ENCODE measurements around the gene SLC8B1. TPM values are rescaled to one million over a fixed set of nuclear protein-coding genes. Genes with fewer than 3 reads are reported as not detected.

SLC8B1 gene
- total RNA-seq, 3 donors from 2014 or later: 40.8 to 65.3 (median 47.2) TPM

GRCh38 chr12:113351089-113351488, 16.2 kb upstream of the SLC8B1 start:
- no peak overlapping the region for H3K4me3 ChIP-seq
- H3K9me3 ChIP-seq: no peaks in the 10 kb centered on the region
- H3K4me1 ChIP-seq (ENCODE audit: low read depth): no peaks in the 10 kb centered on the region
- intact Hi-C loops (cut with DNase I, micrococcal nuclease): no loop called here
- H3K36me3 ChIP-seq (ENCODE audit: low read depth): no peaks in the 10 kb centered on the region
- TF ChIP-seq CTCF (IDR thresholded peaks at IDR 0.05): no peak
- no peak for ATAC-seq
- no peak for DNase-seq

GRCh38 chr12:113348849-113349536, 14.1 kb upstream of the SLC8B1 start:
- no peak for DNase-seq
- Histone ChIP-seq H3K4me1 (ENCODE audit: low read depth) (no peaks in the 10 kb centered on the region), H3K9me3 (no peaks in the 10 kb centered on the region), H3K4me3 (no peak overlapping the region), H3K36me3 (ENCODE audit: low read depth) (no peaks in the 10 kb centered on the region)
- intact Hi-C loops (cut with DNase I, micrococcal nuclease): no loop called here
- no peak for ATAC-seq
- TF ChIP-seq CTCF (IDR thresholded peaks at IDR 0.05): no peak

- no peak for TF ChIP-seq CTCF (IDR thresholded peaks at IDR 0.05)
- no peaks in the 10 kb centered on the region for H3K4me1 ChIP-seq (ENCODE audit: low read depth)
- intact Hi-C loops (cut with DNase I, micrococcal nuclease): no loop called here
- no peak for DNase-seq
- no peak for ATAC-seq
- no peaks in the 10 kb centered on the region for H3K9me3 ChIP-seq
- no peak overlapping the region for H3K4me3 ChIP-seq
- H3K36me3 ChIP-seq (ENCODE audit: low read depth): no peaks in the 10 kb centered on the region
Measured at GRCh38 chr12:113347892-113348291, 13.0 kb upstream of the SLC8B1 start.

GRCh38 chr12:113347107-113347506, 12.2 kb upstream of the SLC8B1 start:
- no peaks in the 10 kb centered on the region for H3K9me3 ChIP-seq
- H3K4me1 ChIP-seq (ENCODE audit: low read depth): no peaks in the 10 kb centered on the region
- DNase-seq (no peak), ATAC-seq (no peak)
- H3K36me3 ChIP-seq (ENCODE audit: low read depth): no peaks in the 10 kb centered on the region
- TF ChIP-seq CTCF (IDR thresholded peaks at IDR 0.05): no peak
- intact Hi-C loops (cut with DNase I, micrococcal nuclease): no loop called here
- no peak overlapping the region for H3K4me3 ChIP-seq

GRCh38 chr12:113346353-113346752, 11.4 kb upstream of the SLC8B1 start:
- ATAC-seq: no peak
- intact Hi-C loops (cut with DNase I, micrococcal nuclease): no loop called here
- Histone ChIP-seq H3K4me3 (no peak overlapping the region), H3K4me1 (ENCODE audit: low read depth) (no peaks in the 10 kb centered on the region), H3K9me3 (no peaks in the 10 kb centered on the region), H3K36me3 (ENCODE audit: low read depth) (no peaks in the 10 kb centered on the region)
- no peak for TF ChIP-seq CTCF (IDR thresholded peaks at IDR 0.05)
- DNase-seq: no peak

GRCh38 chr12:113345318-113345717, 10.4 kb upstream of the SLC8B1 start:
- Histone ChIP-seq H3K4me1 (ENCODE audit: low read depth) (no peaks in the 10 kb centered on the region), H3K4me3 (no peak overlapping the region), H3K9me3 (no peaks in the 10 kb centered on the region), H3K36me3 (ENCODE audit: low read depth) (no peaks in the 10 kb centered on the region)
- ATAC-seq: no peak
- no peak for TF ChIP-seq CTCF (IDR thresholded peaks at IDR 0.05)
- no peak for DNase-seq
- intact Hi-C loops (cut with DNase I, micrococcal nuclease): no loop called here
